ENCODE results near the gene SYT5.

DNA sequence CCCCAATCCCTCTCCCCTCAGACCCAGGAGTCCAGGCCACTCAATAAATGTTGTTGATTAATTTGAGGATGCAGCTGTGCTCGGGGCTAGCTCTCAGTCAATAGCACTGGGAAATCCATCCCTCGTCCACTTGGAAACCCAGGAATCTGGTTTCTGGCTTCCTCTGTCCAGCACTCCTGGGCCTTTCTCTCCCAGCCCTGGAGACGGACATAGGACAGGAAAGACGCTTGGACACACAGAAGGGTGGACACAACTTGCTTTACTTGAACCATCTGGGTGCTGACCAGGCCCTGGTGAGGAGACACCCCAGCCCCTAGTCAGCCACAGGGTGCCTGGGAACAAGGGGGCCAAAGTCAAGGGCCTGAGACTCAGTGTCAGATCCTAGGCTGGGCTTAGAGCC, 21.7 kb downstream of the SYT5 start:
- TF ChIP-seq, protein P1, sequence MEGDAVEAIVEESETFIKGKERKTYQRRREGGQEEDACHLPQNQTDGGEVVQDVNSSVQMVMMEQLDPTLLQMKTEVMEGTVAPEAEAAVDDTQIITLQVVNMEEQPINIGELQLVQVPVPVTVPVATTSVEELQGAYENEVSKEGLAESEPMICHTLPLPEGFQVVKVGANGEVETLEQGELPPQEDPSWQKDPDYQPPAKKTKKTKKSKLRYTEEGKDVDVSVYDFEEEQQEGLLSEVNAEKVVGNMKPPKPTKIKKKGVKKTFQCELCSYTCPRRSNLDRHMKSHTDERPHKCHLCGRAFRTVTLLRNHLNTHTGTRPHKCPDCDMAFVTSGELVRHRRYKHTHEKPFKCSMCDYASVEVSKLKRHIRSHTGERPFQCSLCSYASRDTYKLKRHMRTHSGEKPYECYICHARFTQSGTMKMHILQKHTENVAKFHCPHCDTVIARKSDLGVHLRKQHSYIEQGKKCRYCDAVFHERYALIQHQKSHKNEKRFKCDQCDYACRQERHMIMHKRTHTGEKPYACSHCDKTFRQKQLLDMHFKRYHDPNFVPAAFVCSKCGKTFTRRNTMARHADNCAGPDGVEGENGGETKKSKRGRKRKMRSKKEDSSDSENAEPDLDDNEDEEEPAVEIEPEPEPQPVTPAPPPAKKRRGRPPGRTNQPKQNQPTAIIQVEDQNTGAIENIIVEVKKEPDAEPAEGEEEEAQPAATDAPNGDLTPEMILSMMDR (IDR thresholded peaks at IDR 0.05) = no peak
- TF ChIP-seq POLR2A (IDR thresholded peaks at IDR 0.05) = no peak
